A673 (cell line): ENCODE data around the gene ASB3.

Experiments used
- EZH2 ChIP-seq: fragments of 200-600 bp; sonication (generic); IDR thresholded peaks from 2 replicates; pipeline ENCODE4 v1.6.1; 2017; ENCODE audit warnings: borderline replicate concordance, low read depth, mild to moderate bottlenecking, mixed read lengths, antibody characterized with exemption, low read length; ENCODE audit not compliant: poor library complexity, severe bottlenecking
- TF ChIP-seq, protein P1 (sequence below): fragments of 300-800, 200-600 bp; sonication (generic); conservative IDR thresholded peaks from 2 replicates; pipeline ENCODE4 v1.5.1; 2017; ENCODE audit warnings: low read depth, mild to moderate bottlenecking, antibody characterized with exemption, low read length, moderate library complexity, mixed read lengths

DNA sequence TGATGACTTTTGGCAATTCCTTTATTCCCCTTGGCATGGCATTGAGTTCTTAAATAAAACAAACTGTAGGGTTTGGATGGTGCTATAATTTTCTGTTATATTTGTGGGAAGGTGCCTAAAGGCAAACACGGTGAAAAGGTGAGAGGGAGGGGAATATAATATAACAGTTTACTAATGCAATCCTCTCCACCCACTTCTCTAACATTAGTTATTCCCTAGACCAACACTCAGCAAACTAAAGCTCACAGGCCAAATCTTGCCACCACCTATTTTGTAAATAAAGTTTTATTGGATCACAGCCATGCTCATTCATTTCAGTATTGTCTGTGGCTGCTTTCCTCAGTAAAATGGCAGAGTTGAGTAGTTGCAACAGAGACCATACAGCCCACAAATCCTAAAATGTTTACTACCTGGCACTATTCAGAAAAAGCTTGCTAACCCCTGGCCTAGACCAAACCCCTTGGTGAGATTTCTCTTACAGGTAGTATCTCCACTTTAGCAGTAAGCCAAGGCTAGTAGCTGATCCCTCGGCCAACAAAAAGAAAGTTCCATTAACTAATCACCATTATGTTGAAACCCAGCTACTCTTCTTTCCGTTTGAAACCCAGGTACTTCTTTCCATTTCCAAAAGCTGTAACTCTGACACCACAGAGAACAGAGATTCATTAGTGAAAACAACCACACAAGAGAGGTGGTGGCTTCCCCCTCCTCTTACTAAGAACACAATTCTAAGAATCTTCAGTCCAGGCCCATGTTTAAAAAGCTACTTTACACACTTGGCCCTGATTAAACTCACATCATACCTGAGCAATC lies 155.2 kb downstream of the ASB3 start:
- TF ChIP-seq, protein P1, sequence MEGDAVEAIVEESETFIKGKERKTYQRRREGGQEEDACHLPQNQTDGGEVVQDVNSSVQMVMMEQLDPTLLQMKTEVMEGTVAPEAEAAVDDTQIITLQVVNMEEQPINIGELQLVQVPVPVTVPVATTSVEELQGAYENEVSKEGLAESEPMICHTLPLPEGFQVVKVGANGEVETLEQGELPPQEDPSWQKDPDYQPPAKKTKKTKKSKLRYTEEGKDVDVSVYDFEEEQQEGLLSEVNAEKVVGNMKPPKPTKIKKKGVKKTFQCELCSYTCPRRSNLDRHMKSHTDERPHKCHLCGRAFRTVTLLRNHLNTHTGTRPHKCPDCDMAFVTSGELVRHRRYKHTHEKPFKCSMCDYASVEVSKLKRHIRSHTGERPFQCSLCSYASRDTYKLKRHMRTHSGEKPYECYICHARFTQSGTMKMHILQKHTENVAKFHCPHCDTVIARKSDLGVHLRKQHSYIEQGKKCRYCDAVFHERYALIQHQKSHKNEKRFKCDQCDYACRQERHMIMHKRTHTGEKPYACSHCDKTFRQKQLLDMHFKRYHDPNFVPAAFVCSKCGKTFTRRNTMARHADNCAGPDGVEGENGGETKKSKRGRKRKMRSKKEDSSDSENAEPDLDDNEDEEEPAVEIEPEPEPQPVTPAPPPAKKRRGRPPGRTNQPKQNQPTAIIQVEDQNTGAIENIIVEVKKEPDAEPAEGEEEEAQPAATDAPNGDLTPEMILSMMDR = no peak
- TF ChIP-seq EZH2 = no peak
